ENCODE data around the gene ACVR1B. TPM values are rescaled to one million over a fixed set of nuclear protein-coding genes. Genes with fewer than 3 reads are reported as not detected.

Gene ACVR1B
- total RNA-seq, 1 experiment from 2014 or later, result 13.4 TPM

DNA sequence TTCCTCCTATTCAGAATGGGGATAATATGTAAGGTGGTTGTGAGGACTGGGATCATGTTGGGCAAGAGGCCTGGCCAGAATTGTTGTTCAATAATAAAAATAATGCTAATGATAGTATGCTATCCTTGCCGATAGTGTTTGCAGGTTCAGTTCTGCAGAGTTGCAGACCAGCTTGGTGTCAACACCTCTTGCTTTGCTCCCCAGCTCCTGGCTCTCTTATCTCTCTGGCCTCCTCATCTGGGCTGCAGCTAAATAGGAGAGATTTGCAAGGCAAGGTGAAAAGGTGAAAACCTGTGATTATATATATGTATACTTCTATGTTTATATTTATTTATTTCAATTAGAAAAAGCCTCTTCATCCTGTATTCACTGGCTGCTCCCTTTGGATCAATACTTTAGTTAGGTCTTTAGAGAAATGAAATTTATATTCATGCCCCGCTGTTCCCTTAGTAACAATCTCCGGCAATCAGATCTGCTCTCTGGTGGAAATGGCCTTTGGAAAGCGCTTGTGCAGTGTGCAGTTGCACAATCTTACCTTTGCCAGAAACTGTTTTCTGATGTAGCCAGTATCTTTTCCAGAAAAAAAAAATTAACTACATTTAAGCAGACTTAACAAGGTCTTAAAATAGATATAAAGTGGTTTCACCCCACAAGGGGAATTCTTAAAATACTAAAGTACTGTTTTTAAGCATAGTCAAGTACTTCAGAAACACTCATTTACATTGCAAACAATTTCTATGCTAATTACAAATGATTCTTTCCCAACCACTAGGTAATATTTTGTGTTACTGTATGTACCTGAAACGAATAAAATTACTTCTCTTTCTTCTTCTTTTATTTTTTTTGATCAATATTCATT lies 19.1 kb upstream of the ACVR1B start:
- H4K20me1 ChIP-seq (ENCODE audit: insufficient read depth), result no peaks in the 10 kb centered on the region
- no peak overlapping the region for H3K27ac ChIP-seq
- no peak overlapping the region for H2AFZ ChIP-seq
- no peaks in the 10 kb centered on the region for H3K4me1 ChIP-seq (replicated peaks; ENCODE audit: insufficient read depth)
- H3K9me2 ChIP-seq (ENCODE audit: insufficient read depth), result no peaks in the 10 kb centered on the region
- H3K79me2 ChIP-seq (ENCODE audit: low read depth), result no peaks in the 10 kb centered on the region
- no peaks in the 10 kb centered on the region for H3K36me3 ChIP-seq (ENCODE audit: low read depth)
- H3K4me3 ChIP-seq, result no peak overlapping the region
- peaks cover 49% of the 10 kb centered on the region for H3K27me3 ChIP-seq (ENCODE audit: insufficient read depth, low read depth)
- TF ChIP-seq, protein P1, sequence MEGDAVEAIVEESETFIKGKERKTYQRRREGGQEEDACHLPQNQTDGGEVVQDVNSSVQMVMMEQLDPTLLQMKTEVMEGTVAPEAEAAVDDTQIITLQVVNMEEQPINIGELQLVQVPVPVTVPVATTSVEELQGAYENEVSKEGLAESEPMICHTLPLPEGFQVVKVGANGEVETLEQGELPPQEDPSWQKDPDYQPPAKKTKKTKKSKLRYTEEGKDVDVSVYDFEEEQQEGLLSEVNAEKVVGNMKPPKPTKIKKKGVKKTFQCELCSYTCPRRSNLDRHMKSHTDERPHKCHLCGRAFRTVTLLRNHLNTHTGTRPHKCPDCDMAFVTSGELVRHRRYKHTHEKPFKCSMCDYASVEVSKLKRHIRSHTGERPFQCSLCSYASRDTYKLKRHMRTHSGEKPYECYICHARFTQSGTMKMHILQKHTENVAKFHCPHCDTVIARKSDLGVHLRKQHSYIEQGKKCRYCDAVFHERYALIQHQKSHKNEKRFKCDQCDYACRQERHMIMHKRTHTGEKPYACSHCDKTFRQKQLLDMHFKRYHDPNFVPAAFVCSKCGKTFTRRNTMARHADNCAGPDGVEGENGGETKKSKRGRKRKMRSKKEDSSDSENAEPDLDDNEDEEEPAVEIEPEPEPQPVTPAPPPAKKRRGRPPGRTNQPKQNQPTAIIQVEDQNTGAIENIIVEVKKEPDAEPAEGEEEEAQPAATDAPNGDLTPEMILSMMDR (conservative IDR thresholded peaks at IDR 0.05), result no peak
- TF ChIP-seq EZH2 (IDR thresholded peaks at IDR 0.05; ENCODE audit: low read depth), result no peak
- H3K4me2 ChIP-seq, result no peak overlapping the region
- H3K9me3 ChIP-seq (ENCODE audit: insufficient read depth, low read depth), result no peaks in the 10 kb centered on the region
- ChIA-PET CTCF (no interaction called here), POLR2A (ENCODE audit: unreplicated experiment) (no interaction called here)
- intact Hi-C loops (cut with micrococcal nuclease; ENCODE audit: unreplicated experiment), result no loop called here
- BruUV-seq (replicated peaks), result no TSS peak
- no peak for DNase-seq
- H3F3A ChIP-seq (ENCODE audit: insufficient read depth, low read depth), result no peaks in the 10 kb centered on the region

DNA sequence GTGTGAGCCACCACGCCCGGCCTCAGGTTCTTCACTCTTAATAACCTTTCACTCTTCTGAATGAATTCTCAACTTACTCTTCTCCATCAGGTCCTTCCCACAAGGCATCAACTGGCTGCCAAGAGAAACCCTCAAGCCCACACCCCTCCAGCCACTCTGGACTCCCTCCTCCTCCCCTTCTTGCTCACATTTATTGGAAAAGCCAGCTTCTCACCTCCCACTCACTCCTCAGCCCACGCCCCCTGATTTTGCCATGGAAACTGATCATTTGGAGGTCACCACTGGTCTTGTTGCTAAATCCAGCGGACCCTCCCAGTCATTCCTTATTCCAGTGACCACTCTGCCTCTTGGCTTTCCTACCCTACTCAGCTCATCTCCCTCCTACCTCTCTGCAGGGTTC lies 17.4 kb upstream of the ACVR1B start:
- Histone ChIP-seq H2AFZ (no peak overlapping the region), H3K36me3 (ENCODE audit: low read depth) (no peaks in the 10 kb centered on the region), H3K4me3 (no peak overlapping the region), H3F3A (ENCODE audit: insufficient read depth, low read depth) (no peaks in the 10 kb centered on the region), H3K9me3 (ENCODE audit: insufficient read depth, low read depth) (no peaks in the 10 kb centered on the region), H4K20me1 (ENCODE audit: insufficient read depth) (no peaks in the 10 kb centered on the region), H3K79me2 (ENCODE audit: low read depth) (no peaks in the 10 kb centered on the region), H3K4me2 (no peak overlapping the region), H3K9me2 (ENCODE audit: insufficient read depth) (no peaks in the 10 kb centered on the region), H3K4me1 (replicated peaks; ENCODE audit: insufficient read depth) (no peaks in the 10 kb centered on the region), H3K27ac (no peak overlapping the region), H3K27me3 (ENCODE audit: insufficient read depth, low read depth) (peaks cover 66% of the 10 kb centered on the region)
- DNase-seq, result no peak
- BruUV-seq (replicated peaks), result no TSS peak
- ChIA-PET CTCF (no interaction called here), POLR2A (ENCODE audit: unreplicated experiment) (interaction anchor here (0.5 kb wide), 1 partner anchor 32 kb away, joined by 4 read pairs; no protein-coding TSS in a partner anchor)
- intact Hi-C loops (cut with micrococcal nuclease; ENCODE audit: unreplicated experiment), result no loop called here
- TF ChIP-seq, protein P1 (conservative IDR thresholded peaks at IDR 0.05), result no peak
- TF ChIP-seq EZH2 (IDR thresholded peaks at IDR 0.05; ENCODE audit: low read depth), result no peak

DNA sequence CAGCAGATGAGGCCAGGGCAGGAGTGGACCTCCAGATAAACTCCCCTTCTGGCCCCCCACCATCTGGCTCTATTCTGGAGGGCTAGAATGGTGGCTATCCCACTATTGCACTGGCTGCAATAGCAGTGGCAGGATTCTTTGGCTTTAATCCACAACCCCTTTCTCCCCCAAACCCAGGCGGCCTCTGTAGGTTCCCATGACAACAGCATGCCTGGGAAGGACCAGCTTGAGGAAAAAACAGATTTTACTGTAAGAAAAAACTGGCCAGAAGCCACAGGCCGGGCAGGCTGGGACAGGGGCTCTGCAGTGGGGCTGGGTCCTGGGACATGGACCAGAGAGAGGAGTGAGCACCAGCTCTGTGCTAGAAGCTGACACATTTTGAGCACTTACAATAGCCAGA lies 13.6 kb upstream of the ACVR1B start:
- H3K27ac ChIP-seq, result no peak overlapping the region
- CTCF ChIA-PET, result no interaction called here
- no peak overlapping the region for H3K4me2 ChIP-seq
- H3F3A ChIP-seq (ENCODE audit: insufficient read depth, low read depth), result no peaks in the 10 kb centered on the region
- no peaks in the 10 kb centered on the region for H4K20me1 ChIP-seq (ENCODE audit: insufficient read depth)
- no peaks in the 10 kb centered on the region for H3K4me1 ChIP-seq (replicated peaks; ENCODE audit: insufficient read depth)
- no peak overlapping the region for H3K4me3 ChIP-seq
- H2AFZ ChIP-seq, result no peak overlapping the region
- intact Hi-C loops (cut with micrococcal nuclease; ENCODE audit: unreplicated experiment), result no loop called here
- no peaks in the 10 kb centered on the region for H3K9me3 ChIP-seq (ENCODE audit: insufficient read depth, low read depth)
- no TSS peak for BruUV-seq (replicated peaks)
- POLR2A ChIA-PET (ENCODE audit: unreplicated experiment), result no interaction called here
- TF ChIP-seq, protein P1 (conservative IDR thresholded peaks at IDR 0.05), result no peak
- TF ChIP-seq EZH2 (IDR thresholded peaks at IDR 0.05; ENCODE audit: low read depth), result no peak
- no peak for DNase-seq
- H3K27me3 ChIP-seq (ENCODE audit: insufficient read depth, low read depth), result peaks cover 61% of the 10 kb centered on the region
- no peaks in the 10 kb centered on the region for H3K79me2 ChIP-seq (ENCODE audit: low read depth)
- H3K36me3 ChIP-seq (ENCODE audit: low read depth), result no peaks in the 10 kb centered on the region
- no peaks in the 10 kb centered on the region for H3K9me2 ChIP-seq (ENCODE audit: insufficient read depth)

All from PC-9 (cell line).